Measurements from ENCODE around the gene TUBB4A.

TUBB4A gene

DNA sequence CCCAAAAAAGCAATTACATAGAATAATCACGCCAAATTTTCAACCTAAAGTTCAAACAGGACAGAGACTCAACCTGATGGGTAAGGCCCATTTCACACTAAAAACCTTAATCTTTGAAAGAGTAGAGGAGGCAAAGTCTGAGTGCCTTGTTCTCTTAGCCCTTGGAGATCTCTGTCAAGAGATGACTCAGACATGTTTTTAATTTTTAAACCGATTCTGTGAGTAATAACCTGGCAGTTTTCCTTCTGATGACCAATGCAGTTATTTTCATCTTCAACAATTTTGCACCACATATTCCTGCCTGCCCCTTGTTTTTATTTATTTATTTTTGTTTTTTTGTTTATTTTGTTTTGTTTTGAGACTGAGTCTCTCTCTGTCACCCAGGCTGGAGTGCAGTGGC, 17.2 kb upstream of the TUBB4A start:
- no peaks in the 10 kb centered on the region for H3K79me2 ChIP-seq (ENCODE audit: insufficient read depth, low read length)
- no peak overlapping the region for H2AFZ ChIP-seq (ENCODE audit: low read length)
- H3K9me3 ChIP-seq (ENCODE audit: insufficient read depth, low read depth, low read length), result no peaks in the 10 kb centered on the region
- no peak overlapping the region for H3K4me2 ChIP-seq (ENCODE audit: low read depth, low read length, poor library complexity, severe bottlenecking)
- TF ChIP-seq, protein P1, sequence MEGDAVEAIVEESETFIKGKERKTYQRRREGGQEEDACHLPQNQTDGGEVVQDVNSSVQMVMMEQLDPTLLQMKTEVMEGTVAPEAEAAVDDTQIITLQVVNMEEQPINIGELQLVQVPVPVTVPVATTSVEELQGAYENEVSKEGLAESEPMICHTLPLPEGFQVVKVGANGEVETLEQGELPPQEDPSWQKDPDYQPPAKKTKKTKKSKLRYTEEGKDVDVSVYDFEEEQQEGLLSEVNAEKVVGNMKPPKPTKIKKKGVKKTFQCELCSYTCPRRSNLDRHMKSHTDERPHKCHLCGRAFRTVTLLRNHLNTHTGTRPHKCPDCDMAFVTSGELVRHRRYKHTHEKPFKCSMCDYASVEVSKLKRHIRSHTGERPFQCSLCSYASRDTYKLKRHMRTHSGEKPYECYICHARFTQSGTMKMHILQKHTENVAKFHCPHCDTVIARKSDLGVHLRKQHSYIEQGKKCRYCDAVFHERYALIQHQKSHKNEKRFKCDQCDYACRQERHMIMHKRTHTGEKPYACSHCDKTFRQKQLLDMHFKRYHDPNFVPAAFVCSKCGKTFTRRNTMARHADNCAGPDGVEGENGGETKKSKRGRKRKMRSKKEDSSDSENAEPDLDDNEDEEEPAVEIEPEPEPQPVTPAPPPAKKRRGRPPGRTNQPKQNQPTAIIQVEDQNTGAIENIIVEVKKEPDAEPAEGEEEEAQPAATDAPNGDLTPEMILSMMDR (conservative IDR thresholded peaks at IDR 0.05; ENCODE audit: low read length), result no peak
- TF ChIP-seq EZH2phosphoT487 (IDR thresholded peaks at IDR 0.05; ENCODE audit: borderline replicate concordance), result no peak
- H4K20me1 ChIP-seq (ENCODE audit: insufficient read depth, low read length, poor library complexity, severe bottlenecking), result no peaks in the 10 kb centered on the region
- H3K27me3 ChIP-seq (ENCODE audit: insufficient read depth, low read length, poor library complexity, severe bottlenecking), result no peaks in the 10 kb centered on the region
- no peak overlapping the region for H3K9ac ChIP-seq (ENCODE audit: low read depth, low read length, poor library complexity, severe bottlenecking)
- H3K4me3 ChIP-seq (ENCODE audit: low read length, poor library complexity, severe bottlenecking), result no peak overlapping the region
- H3K36me3 ChIP-seq (ENCODE audit: insufficient read depth, low read length), result no peaks in the 10 kb centered on the region
- H3K4me1 ChIP-seq (ENCODE audit: insufficient read depth, low read length, poor library complexity, severe bottlenecking), result peaks cover 20% of the 10 kb centered on the region
- no peaks in the 10 kb centered on the region for H3K9me2 ChIP-seq (replicated peaks; ENCODE audit: low read depth, low read length)
- no peaks in the 10 kb centered on the region for H3F3A ChIP-seq (ENCODE audit: low read depth)

DNA sequence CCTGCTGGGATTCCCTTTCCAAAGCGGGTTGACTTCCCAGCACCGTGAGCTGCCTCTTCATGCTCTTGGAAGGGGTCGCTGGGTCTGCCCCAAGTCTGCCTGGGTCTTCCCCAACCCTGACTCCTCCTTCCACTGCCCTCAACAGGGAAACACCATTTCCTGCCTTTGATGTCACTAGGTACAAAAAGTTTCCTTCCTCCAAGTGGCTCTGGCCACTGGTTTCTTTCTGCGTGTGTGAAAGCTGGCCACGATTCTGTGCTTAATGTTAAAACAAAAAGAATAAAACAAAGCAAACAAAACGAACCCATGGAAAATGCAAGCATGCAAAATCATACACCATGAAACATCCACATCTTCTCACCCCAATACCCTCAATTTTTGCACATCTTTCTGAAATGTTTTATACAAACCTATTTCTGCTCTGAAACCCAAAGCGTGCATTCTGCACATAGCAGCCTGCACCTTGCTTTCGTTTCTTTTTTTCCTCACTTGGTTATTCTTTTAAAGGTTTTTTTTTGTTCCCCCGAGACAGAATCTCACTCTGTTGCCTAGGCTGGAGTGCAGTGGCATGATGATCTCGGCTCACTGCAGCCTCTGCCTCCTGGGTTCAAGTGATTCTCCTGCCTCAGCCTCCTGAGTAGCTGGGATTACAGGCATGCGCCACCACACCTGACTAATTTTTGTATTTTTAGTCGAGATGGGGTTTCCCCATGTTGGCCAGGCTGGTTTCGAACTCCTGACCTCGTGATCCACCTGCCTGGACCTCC, 16.2 kb upstream of the TUBB4A start:
- Histone ChIP-seq H3K4me3 (ENCODE audit: low read length, poor library complexity, severe bottlenecking) (peak overlapping the region; percentile 52), H3K27me3 (ENCODE audit: insufficient read depth, low read length, poor library complexity, severe bottlenecking) (no peaks in the 10 kb centered on the region), H3K9me3 (ENCODE audit: insufficient read depth, low read depth, low read length) (no peaks in the 10 kb centered on the region), H3K4me2 (ENCODE audit: low read depth, low read length, poor library complexity, severe bottlenecking) (peak overlapping the region; percentile 96), H3K9me2 (replicated peaks; ENCODE audit: low read depth, low read length) (no peaks in the 10 kb centered on the region), H3K4me1 (ENCODE audit: insufficient read depth, low read length, poor library complexity, severe bottlenecking) (peaks cover 20% of the 10 kb centered on the region), H3K9ac (ENCODE audit: low read depth, low read length, poor library complexity, severe bottlenecking) (no peak overlapping the region), H2AFZ (ENCODE audit: low read length) (no peak overlapping the region), H4K20me1 (ENCODE audit: insufficient read depth, low read length, poor library complexity, severe bottlenecking) (no peaks in the 10 kb centered on the region), H3K79me2 (ENCODE audit: insufficient read depth, low read length) (no peaks in the 10 kb centered on the region), H3F3A (ENCODE audit: low read depth) (no peaks in the 10 kb centered on the region), H3K36me3 (ENCODE audit: insufficient read depth, low read length) (no peaks in the 10 kb centered on the region)
- TF ChIP-seq, protein P1 (conservative IDR thresholded peaks at IDR 0.05; ENCODE audit: low read length), result no peak
- TF ChIP-seq EZH2phosphoT487 (IDR thresholded peaks at IDR 0.05; ENCODE audit: borderline replicate concordance), result no peak

GRCh38 chr19:6516659-6517291, 14.7 kb upstream of the TUBB4A start:
- no peaks in the 10 kb centered on the region for H3F3A ChIP-seq (ENCODE audit: low read depth)
- H2AFZ ChIP-seq (ENCODE audit: low read length), result peak overlapping the region; percentile 98
- H4K20me1 ChIP-seq (ENCODE audit: insufficient read depth, low read length, poor library complexity, severe bottlenecking), result no peaks in the 10 kb centered on the region
- H3K27me3 ChIP-seq (ENCODE audit: insufficient read depth, low read length, poor library complexity, severe bottlenecking), result no peaks in the 10 kb centered on the region
- peaks cover 17% of the 10 kb centered on the region for H3K4me1 ChIP-seq (ENCODE audit: insufficient read depth, low read length, poor library complexity, severe bottlenecking)
- TF ChIP-seq, protein P1 (conservative IDR thresholded peaks at IDR 0.05; ENCODE audit: low read length), result peak; percentile 96
- TF ChIP-seq EZH2phosphoT487 (IDR thresholded peaks at IDR 0.05; ENCODE audit: borderline replicate concordance), result no peak
- H3K36me3 ChIP-seq (ENCODE audit: insufficient read depth, low read length), result no peaks in the 10 kb centered on the region
- H3K79me2 ChIP-seq (ENCODE audit: insufficient read depth, low read length), result no peaks in the 10 kb centered on the region
- H3K9ac ChIP-seq (ENCODE audit: low read depth, low read length, poor library complexity, severe bottlenecking), result peak overlapping the region; percentile 91
- H3K4me2 ChIP-seq (ENCODE audit: low read depth, low read length, poor library complexity, severe bottlenecking), result peak overlapping the region; percentile 96
- H3K9me2 ChIP-seq (replicated peaks; ENCODE audit: low read depth, low read length), result no peaks in the 10 kb centered on the region
- H3K4me3 ChIP-seq (ENCODE audit: low read length, poor library complexity, severe bottlenecking), result peak overlapping the region; percentile 94
- H3K9me3 ChIP-seq (ENCODE audit: insufficient read depth, low read depth, low read length), result no peaks in the 10 kb centered on the region
